Right ventricle myocardium inferior (tissue), 1 donor: ENCODE results near the gene RAB11A. TPM values are rescaled to one million over a fixed set of nuclear protein-coding genes. Genes with fewer than 3 reads are reported as not detected.

ENCODE experiments used
- ATAC-seq: fragments of 200-7000 bp; cut with Tn5 transposase; one replicate; pipeline ENCODE4 v1.9.1; 2020; ENCODE audit warnings: mild to moderate bottlenecking, moderate library complexity
- DNase-seq: peaks from one replicate; pipeline ENCODE4 v3.0.0; 2021; ENCODE audit errors: missing footprints
- intact Hi-C: fragments of 100-400 bp; cut with DNase I; formaldehyde crosslinking; loops from one replicate; pipeline ENCODE4 v1.11.0; 2022
- total RNA-seq: library from RNA; stranded (reverse); fragmentation: NEBNext Ultra II Directional; extraction: Animal tissue kit (Norgen Biotek cat#: 25700); gene quantifications from one replicate; pipeline ENCODE4 v1.2.1, GENCODE V29; 2021
- donor health status: DM: no; HTN: yes; CAD: no; lungs with severe emphysema.

The RAB11A gene
- total RNA-seq, 1 donor from 2014 or later, result 161 TPM

GRCh38 chr15:65925338-65925737 lies 56.0 kb downstream of the RAB11A start:
- intact Hi-C loops, result no loop called here
- no peak for DNase-seq
- no peak for ATAC-seq

- DNase-seq, result no peak
- intact Hi-C loops, result no loop called here
- ATAC-seq, result no peak
These were observed 57.2 kb downstream of the RAB11A start for GRCh38 chr15:65926459-65926858.

GRCh38 chr15:65926899-65927298 lies 57.6 kb downstream of the RAB11A start:
- intact Hi-C loops, result no loop called here
- no peak for ATAC-seq
- no peak for DNase-seq

GRCh38 chr15:65927545-65927944 lies 58.3 kb downstream of the RAB11A start:
- intact Hi-C loops, result no loop called here
- DNase-seq (no peak), ATAC-seq (no peak)

GRCh38 chr15:65929573-65929972 lies 60.3 kb downstream of the RAB11A start:
- ATAC-seq, result no peak
- DNase-seq, result no peak
- intact Hi-C loops, result no loop called here

- DNase-seq, result no peak
- ATAC-seq, result no peak
- intact Hi-C loops, result no loop called here
These were observed 60.8 kb downstream of the RAB11A start for GRCh38 chr15:65930134-65930533.

GRCh38 chr15:65931221-65931620 lies 61.9 kb downstream of the RAB11A start:
- no peak for DNase-seq
- no peak for ATAC-seq
- intact Hi-C loops, result no loop called here

GRCh38 chr15:65935391-65935790 lies 66.1 kb downstream of the RAB11A start:
- intact Hi-C loops, result no loop called here
- DNase-seq (no peak), ATAC-seq (no peak)

GRCh38 chr15:65936282-65936681 lies 67.0 kb downstream of the RAB11A start:
- DNase-seq, result no peak
- intact Hi-C loops, result no loop called here
- ATAC-seq, result no peak

- intact Hi-C loops, result no loop called here
- ATAC-seq (peak; percentile 37), DNase-seq (no peak)
These were observed 67.8 kb downstream of the RAB11A start for GRCh38 chr15:65937054-65937453.

- intact Hi-C loops, result no loop called here
- no peak for DNase-seq
- ATAC-seq, result no peak
These were observed 68.2 kb downstream of the RAB11A start for GRCh38 chr15:65937476-65937875.

GRCh38 chr15:65938604-65939003 lies 69.3 kb downstream of the RAB11A start:
- no peak for ATAC-seq
- intact Hi-C loops, result no loop called here

GRCh38 chr15:65939901-65940617 lies 70.8 kb downstream of the RAB11A start:
- intact Hi-C loops, result no loop called here
- ATAC-seq (peak; percentile 76), DNase-seq (no peak)

More at GRCh38 chr15:65938604-65939003, 69.3 kb downstream of the RAB11A start:
- no peak for DNase-seq

GRCh38 chr15:65940618-65940909 lies 71.3 kb downstream of the RAB11A start:
- intact Hi-C loops, result no loop called here
- no peak for DNase-seq
- peak; percentile 33 for ATAC-seq

Other genes starting within 250 kb of the RAB11A start
- 2.3 TPM for gene SLC24A1, start 247.6 kb upstream of the RAB11A start, total RNA-seq
- 12.7 TPM for gene DENND4A, start 77.2 kb upstream of the RAB11A start, total RNA-seq